Stimulated activated CD4-positive, alpha-beta T cell treated with anti-CD3 and anti-CD28 coated beads, Interleukin-12 subunit alpha, Interleukin-12 subunit beta, amount 100 ng/mL, for 24 hours (primary cell): ENCODE data around the gene RP2.

ENCODE experiments used
- DNase-seq, 2 experiments: peaks; one replicate each; pipeline ENCODE4 v3.0.0-alpha.2; 2020; ENCODE audit warnings: low read depth in 2 of 2

Gene RP2

GRCh38 chrX:46918434-46918833, 81.6 kb downstream of the RP2 start:
- DNase-seq, result no peak

DNA sequence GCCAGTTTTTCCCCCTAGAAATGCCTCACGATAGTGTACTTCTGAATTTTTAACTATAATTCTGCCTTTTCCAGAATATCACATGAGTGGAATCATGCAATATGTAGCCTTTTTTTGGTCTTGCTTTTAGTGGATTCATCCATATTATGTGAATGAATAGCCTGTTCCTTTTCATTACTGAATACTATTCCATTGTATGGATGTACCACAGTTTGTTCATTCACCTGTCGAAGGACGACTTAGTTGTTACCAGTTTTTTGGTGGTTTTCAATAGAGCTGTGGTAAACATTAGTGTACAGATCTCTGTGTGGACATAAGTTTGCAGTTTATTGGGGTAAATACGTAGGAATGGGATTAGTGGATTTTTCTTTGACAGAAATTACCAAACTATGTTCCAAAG, 83.4 kb downstream of the RP2 start:
- no peak for DNase-seq

DNA sequence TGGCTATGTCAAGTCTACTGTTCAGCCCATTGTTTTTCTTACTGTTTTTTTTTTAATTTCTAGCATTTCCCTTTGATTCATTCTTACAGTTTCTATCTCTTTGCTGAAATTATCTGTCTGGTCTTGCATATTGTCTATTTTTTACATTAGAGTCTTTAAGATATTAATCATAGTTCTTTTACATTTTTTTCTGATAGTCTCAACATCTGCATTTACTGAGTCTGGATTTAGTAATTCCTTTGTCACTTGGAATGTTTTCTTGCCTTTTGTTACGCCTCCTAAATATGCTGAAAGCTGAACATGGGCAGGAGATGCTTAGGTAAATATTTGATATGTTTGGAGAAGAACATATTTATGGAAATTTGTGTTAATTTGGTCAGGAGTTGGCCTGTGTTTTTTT, 85.8 kb downstream of the RP2 start:
- no peak for DNase-seq

DNA sequence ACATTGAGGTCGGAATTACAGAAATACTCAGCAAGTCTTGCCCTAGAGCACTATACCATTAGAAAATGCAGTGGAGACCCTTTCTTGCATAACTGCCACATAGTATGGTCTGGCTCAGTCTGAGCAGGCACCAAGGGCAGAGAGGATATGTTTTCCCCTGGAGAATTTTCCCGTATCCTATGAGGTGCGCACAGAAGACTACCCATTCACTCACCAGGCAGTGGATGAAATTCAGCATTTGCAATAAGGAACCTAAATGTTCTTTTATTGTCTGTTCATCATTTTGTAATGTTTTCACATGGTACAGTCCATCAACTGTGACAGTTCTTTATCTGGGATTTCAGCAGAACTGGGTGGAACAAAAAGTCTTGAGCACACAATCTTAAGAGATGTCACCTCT, 90.9 kb downstream of the RP2 start:
- no peak for DNase-seq

GRCh38 chrX:46929439-46930261, 92.8 kb downstream of the RP2 start:
- DNase-seq, result no peak
